ENCODE data around the gene MBNL1. TPM values are rescaled to one million over a fixed set of nuclear protein-coding genes. Genes with fewer than 3 reads are reported as not detected.
A peak's percentile ranks its signal among the peaks of the same experiment; 100 is the strongest.

MBNL1 gene
- total and polyA plus RNA-seq, 3 donors from 2014 or later: 36.5 to 167 (median 145) TPM

DNA sequence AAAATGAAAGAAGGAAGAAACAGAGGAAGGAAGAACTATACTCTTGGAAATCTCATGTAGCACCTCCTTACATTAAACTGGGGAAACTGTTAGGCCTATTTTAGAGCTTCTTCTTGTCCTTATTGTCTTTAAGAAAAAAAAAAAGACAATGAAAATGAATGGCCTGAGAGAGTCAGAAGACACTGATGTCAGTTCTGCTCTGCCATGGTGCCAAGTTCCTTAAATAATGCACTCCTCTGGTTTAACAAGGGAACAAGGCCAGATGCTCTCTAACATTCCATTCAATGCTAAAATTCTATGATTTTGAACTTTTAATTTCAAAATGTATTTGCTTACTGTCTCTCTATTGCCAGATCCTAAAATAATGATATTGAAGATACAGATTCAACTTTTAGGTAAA is 4.4 kb upstream of the MBNL1 start:
- intact Hi-C loops (cut with DNase I; ENCODE audit: low total_unique reads): loop anchor here (10.0 kb wide), 1 partner anchor 180 kb away; no protein-coding TSS in a partner anchor
- H3K27ac ChIP-seq: no peak overlapping the region

DNA sequence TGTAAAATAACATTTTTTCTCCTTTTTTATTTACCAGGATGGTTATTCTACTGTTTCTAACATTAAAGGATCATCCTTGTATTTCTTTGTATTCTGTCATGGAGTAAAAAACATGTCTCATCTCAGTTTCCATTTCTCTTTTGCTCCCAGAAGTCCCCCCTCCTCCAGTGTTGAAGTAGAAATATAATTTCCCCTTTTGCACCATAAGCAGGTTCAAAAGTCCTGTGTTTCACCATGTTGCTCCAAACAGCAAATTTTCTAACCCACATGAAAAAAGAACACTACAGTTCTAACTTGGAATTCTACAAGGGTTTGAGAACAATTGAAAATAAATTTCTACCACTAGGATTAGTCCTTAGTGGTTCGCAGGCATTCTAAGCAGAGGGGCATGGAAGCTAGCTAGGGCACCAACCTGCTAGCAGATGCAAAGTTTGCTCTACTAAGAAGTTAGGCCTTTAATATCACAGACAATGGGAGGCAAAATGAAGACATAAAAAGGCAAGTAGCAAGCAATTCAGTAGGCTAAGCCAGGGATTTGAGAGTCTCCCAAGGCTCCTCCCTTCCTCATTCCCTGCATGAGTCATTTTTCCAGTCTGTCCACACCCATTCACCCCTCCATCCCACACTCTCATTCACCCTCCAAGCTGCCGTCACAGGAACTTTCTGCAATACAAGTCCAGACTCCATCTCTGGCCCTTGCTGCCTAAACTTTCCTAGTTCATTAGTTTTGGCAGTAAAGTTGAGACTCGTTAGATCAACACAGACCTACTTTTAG is 2.3 kb upstream of the MBNL1 start:
- H3K27me3 ChIP-seq: no peaks in the 10 kb centered on the region
- 45 to 66% methylated on average over 3 of the region's 3 CpGs for WGBS, 2 donors
- peak overlapping the region; percentile 97 to 99 for H3K27ac ChIP-seq
- no peak overlapping the region for H3K4me3 ChIP-seq
- TF ChIP-seq, protein P1, sequence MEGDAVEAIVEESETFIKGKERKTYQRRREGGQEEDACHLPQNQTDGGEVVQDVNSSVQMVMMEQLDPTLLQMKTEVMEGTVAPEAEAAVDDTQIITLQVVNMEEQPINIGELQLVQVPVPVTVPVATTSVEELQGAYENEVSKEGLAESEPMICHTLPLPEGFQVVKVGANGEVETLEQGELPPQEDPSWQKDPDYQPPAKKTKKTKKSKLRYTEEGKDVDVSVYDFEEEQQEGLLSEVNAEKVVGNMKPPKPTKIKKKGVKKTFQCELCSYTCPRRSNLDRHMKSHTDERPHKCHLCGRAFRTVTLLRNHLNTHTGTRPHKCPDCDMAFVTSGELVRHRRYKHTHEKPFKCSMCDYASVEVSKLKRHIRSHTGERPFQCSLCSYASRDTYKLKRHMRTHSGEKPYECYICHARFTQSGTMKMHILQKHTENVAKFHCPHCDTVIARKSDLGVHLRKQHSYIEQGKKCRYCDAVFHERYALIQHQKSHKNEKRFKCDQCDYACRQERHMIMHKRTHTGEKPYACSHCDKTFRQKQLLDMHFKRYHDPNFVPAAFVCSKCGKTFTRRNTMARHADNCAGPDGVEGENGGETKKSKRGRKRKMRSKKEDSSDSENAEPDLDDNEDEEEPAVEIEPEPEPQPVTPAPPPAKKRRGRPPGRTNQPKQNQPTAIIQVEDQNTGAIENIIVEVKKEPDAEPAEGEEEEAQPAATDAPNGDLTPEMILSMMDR (IDR thresholded peaks at IDR 0.05): no peak
- no peaks in the 10 kb centered on the region for H3K9me3 ChIP-seq
- peaks cover 30% of the 10 kb centered on the region for H3K4me1 ChIP-seq
- intact Hi-C loops (cut with DNase I; ENCODE audit: low total_unique reads): loop anchor here (10.0 kb wide), 1 partner anchor 178 kb away; no protein-coding TSS in a partner anchor
- H3K36me3 ChIP-seq (ENCODE audit: low read depth, missing control alignments): no peaks in the 10 kb centered on the region
- DNase-seq: peak; percentile 67

More for the DNA sequence above, 4.4 kb upstream of the MBNL1 start:
- TF ChIP-seq, protein P1 (IDR thresholded peaks at IDR 0.05): no peak
- no peak for TF ChIP-seq POLR2A (IDR thresholded peaks at IDR 0.05)
- Histone ChIP-seq H3K9me3 (no peaks in the 10 kb centered on the region), H3K27me3 (no peaks in the 10 kb centered on the region), H3K4me3 (no peak overlapping the region), H3K4me1 (peaks cover 22% of the 10 kb centered on the region), H3K36me3 (ENCODE audit: low read depth, missing control alignments) (no peaks in the 10 kb centered on the region)
- DNase-seq: no peak

DNA sequence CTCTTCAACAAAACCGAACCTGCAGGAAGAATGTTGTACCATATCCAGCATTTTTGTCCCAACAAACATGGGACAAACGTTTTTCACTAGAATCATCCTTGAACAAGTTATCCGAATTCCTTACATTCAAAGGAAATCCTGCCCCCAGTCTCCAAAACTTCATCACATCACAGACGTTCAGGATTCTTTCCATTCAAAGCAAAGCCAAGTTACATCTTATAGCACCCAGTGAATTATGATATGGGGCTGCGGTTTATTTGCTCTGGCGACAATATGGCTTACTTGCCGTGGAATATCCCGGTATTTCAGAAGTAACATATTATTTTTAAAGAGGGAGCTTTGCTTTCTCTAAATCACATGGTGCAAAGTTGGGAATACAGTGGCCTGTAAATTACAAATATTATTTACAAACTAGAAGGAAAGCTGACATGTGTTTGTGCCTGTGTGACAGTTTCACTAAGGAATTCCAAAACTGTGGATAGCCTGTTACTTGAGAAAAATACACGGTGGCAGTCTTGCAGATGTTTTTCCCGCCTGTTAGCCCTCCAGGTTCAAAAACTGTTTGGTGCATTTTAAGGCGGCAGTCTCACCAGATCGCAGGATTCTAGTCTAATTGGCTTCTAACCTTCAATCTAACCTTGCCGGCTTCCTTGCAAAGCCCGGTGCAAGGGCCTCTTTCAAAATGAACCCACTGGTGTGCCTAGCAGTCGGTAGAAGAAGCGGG is 736 bp upstream of the MBNL1 start:
- peak overlapping the region; percentile 97 to 99 for H3K27ac ChIP-seq
- no peaks in the 10 kb centered on the region for H3K9me3 ChIP-seq
- DNase-seq: no peak
- TF ChIP-seq, protein P1 (IDR thresholded peaks at IDR 0.05): no peak
- TF ChIP-seq POLR2A (IDR thresholded peaks at IDR 0.05): no peak
- no peaks in the 10 kb centered on the region for H3K36me3 ChIP-seq (ENCODE audit: low read depth, missing control alignments)
- intact Hi-C loops (cut with DNase I; ENCODE audit: low total_unique reads): loop anchor here (10.0 kb wide), 1 partner anchor 177 kb away; no protein-coding TSS in a partner anchor
- peak overlapping the region; percentile 74 to 88 for H3K4me3 ChIP-seq
- no peaks in the 10 kb centered on the region for H3K27me3 ChIP-seq
- H3K4me1 ChIP-seq: peaks cover 31% of the 10 kb centered on the region
- 8 to 9% methylated on average over 14 to 16 of the region's 16 CpGs for WGBS, 2 donors

DNA sequence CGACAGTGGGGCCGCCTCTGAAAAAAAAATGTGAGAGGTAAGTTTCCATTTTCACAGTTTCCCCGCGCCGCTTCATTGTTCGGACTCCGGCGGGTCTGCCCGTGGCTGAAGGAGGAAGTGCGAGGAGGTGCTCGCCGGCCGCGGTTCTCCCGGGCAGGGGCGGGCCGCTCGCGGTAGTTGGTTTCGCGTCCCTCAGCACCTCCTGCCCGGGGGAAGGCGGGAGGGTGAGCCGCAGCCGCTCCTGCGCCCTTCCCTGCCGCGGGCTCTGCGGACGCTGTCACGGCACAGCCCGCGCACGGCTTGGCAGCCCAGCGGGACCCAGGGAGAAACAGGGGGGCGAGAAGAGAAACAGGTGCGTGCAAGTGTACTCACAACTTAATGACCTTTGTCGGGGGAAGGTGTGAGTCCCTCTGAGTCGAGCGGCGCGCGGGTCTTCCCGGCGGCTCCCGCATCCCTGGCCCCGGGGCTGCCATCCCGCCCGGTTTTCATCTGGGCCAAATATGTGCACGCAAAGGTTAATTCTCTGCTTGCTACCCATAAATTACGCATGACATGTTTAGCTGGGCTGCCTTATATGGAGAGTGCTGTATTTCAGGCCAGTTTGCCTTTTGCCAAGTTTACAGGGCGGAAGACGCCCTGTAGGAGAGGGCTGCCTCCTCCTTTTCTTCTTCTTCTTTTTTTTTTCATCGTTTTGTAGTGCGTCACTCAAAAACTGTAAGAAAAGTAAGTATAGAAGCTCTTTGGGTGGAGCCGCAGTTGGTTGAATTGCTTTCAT is 514 bp downstream of the MBNL1 start:
- Histone ChIP-seq H3K36me3 (ENCODE audit: low read depth, missing control alignments) (no peaks in the 10 kb centered on the region), H3K27ac (peak overlapping the region; percentile 97 to 99), H3K27me3 (no peaks in the 10 kb centered on the region), H3K4me1 (peaks cover 31% of the 10 kb centered on the region), H3K4me3 (peak overlapping the region; percentile 74 to 88), H3K9me3 (no peaks in the 10 kb centered on the region)
- WGBS, 2 donors: 0% methylated on average over 18 to 56 of the region's 56 CpGs
- no peak for TF ChIP-seq POLR2A (IDR thresholded peaks at IDR 0.05)
- TF ChIP-seq, protein P1 (IDR thresholded peaks at IDR 0.05): no peak
- intact Hi-C loops (cut with DNase I; ENCODE audit: low total_unique reads): loop anchor here (10.0 kb wide), 1 partner anchor 176 kb away; no protein-coding TSS in a partner anchor
- peak; percentile 62 for DNase-seq

All from testis (tissue), 3 donors.